MM.1S (cell line): ENCODE results near the gene ATP2C1.

Experiments
- CTCF ChIP-seq: fragments of 300-600 bp; sonication (generic); IDR thresholded peaks from 2 replicates; pipeline ENCODE4 v1.5.1; 2016; ENCODE audit warnings: antibody characterized with exemption, low read length, mixed read lengths
- EZH2 ChIP-seq: fragments of 300-600 bp; sonication (generic); optimal IDR thresholded peaks from 2 replicates; pipeline ENCODE3; 2017; ENCODE audit warnings: low read depth, mild to moderate bottlenecking, antibody characterized with exemption, low read length, mixed read lengths

GRCh38 chr3:131007782-131008181 lies 113.9 kb downstream of the ATP2C1 start:
- TF ChIP-seq CTCF (no peak), EZH2 (no peak)
